Hepatocyte (in vitro differentiated cells): ENCODE results near the gene DIS3L2.

ENCODE experiments used
- EZH2 ChIP-seq: fragments of 200-600 bp; sonication (generic); IDR thresholded peaks from 2 replicates; pipeline ENCODE4 v1.6.1; 2016; ENCODE audit warnings: antibody characterized with exemption, mild to moderate bottlenecking, borderline replicate concordance
- EZH2phosphoT487 ChIP-seq: fragments of 200-600 bp; sonication (generic); IDR thresholded peaks from one replicate; pipeline ENCODE4 v1.6.1; 2018; ENCODE audit warnings: antibody characterized with exemption, mild to moderate bottlenecking, low read depth, moderate library complexity; ENCODE audit not compliant: unreplicated experiment, severe bottlenecking
- TF ChIP-seq, protein P1 (sequence below): fragments of 200-600 bp; sonication (generic); IDR thresholded peaks from 2 replicates; pipeline ENCODE4 v1.5.1; 2016; ENCODE audit warnings: antibody characterized with exemption, mild to moderate bottlenecking; ENCODE audit not compliant: poor library complexity

DNA sequence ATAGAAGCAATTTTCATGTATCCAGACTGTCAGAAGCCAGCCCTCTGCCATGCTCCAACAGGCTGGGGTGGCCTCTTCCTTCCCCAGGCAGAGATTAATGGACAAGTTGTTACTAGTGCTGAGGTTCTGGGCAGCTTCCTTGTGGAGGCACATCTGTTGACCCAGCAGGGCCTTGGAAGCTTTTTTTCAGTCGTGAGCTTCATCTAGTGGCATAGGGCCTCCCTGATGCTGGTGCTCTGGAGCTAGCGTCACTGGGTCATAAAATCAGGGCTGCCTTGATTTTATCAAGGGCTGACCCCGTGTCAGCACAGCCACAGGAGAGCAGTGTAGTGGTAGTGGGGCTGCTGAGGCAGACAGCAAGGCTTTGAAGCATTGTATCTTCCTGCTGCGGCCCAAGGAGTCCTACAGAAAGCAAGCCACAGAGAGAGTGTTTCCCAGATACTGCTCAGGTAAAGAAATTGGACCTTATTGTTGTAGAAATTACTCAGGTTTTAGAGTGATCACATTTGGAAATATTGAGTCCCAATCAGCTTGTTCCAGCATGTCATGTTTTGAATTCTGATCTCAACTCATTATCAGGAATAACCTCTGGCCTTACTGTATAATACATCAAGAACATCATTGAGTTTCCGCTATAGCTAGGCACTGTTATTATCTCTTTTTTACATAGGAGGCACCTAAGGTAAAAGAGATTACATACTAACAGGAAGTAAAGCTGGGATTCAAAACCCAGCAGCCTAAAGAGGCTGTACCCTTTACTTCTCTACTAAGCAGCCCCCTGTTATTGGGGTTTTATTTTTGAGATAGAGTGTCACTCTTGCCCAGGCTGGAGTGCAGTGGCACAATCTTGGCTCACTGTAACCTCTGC is 324.7 kb downstream of the DIS3L2 start:
- TF ChIP-seq EZH2 (no peak), EZH2phosphoT487 (no peak)
- TF ChIP-seq, protein P1, sequence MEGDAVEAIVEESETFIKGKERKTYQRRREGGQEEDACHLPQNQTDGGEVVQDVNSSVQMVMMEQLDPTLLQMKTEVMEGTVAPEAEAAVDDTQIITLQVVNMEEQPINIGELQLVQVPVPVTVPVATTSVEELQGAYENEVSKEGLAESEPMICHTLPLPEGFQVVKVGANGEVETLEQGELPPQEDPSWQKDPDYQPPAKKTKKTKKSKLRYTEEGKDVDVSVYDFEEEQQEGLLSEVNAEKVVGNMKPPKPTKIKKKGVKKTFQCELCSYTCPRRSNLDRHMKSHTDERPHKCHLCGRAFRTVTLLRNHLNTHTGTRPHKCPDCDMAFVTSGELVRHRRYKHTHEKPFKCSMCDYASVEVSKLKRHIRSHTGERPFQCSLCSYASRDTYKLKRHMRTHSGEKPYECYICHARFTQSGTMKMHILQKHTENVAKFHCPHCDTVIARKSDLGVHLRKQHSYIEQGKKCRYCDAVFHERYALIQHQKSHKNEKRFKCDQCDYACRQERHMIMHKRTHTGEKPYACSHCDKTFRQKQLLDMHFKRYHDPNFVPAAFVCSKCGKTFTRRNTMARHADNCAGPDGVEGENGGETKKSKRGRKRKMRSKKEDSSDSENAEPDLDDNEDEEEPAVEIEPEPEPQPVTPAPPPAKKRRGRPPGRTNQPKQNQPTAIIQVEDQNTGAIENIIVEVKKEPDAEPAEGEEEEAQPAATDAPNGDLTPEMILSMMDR, result no peak
